ENCODE measurements around the gene CATSPER1. TPM values are rescaled to one million over a fixed set of nuclear protein-coding genes. Genes with fewer than 3 reads are reported as not detected.

The CATSPER1 gene
- total RNA-seq, 1 donor from 2014 or later = 0.54 TPM

DNA sequence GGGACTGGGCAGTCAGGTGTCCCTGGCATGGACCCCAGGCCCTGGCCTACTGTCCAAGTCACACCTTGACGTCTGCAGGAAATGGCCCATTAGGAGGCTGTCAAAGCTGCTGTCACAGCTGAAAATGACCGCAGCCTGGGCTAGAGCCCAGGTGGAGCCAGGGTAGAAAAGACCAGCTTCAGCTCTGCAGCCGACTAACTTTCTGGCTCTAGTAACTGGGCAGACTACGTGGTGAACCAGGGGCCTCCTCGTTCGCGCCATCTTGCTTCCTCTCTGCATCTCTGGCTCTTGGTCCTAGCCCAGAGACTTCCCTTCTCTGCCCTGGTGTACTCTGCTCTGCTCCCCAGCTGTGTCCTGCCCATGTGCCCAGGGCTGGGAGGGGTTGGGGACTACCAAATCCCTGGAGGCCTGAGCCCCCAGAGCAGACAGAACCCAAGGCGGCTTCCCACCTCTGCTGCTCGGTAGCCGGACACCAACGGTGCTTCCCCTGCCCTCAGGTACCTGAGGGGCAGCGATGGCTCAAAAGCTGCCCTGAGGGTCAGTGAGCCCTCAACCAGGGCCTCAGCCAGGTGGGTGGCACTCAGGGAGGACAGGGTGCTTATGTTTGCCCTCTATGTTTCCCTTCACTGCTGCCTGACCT lies 45.1 kb downstream of the CATSPER1 start:
- Mint-ChIP-seq H3K36me3 (ENCODE audit: unreplicated experiment) (peaks cover 20% of the 10 kb centered on the region), H3K4me1 (ENCODE audit: unreplicated experiment) (no peaks in the 10 kb centered on the region), H3K4me3 (ENCODE audit: unreplicated experiment) (no peak overlapping the region), H3K27me3 (ENCODE audit: unreplicated experiment) (no peaks in the 10 kb centered on the region), H3K9me3 (ENCODE audit: unreplicated experiment) (no peaks in the 10 kb centered on the region), H3K27ac (ENCODE audit: unreplicated experiment) (no peak overlapping the region)
- no peak for DNase-seq (ENCODE audit: extremely low spot score, unreplicated experiment)
- TF ChIP-seq, protein P1, sequence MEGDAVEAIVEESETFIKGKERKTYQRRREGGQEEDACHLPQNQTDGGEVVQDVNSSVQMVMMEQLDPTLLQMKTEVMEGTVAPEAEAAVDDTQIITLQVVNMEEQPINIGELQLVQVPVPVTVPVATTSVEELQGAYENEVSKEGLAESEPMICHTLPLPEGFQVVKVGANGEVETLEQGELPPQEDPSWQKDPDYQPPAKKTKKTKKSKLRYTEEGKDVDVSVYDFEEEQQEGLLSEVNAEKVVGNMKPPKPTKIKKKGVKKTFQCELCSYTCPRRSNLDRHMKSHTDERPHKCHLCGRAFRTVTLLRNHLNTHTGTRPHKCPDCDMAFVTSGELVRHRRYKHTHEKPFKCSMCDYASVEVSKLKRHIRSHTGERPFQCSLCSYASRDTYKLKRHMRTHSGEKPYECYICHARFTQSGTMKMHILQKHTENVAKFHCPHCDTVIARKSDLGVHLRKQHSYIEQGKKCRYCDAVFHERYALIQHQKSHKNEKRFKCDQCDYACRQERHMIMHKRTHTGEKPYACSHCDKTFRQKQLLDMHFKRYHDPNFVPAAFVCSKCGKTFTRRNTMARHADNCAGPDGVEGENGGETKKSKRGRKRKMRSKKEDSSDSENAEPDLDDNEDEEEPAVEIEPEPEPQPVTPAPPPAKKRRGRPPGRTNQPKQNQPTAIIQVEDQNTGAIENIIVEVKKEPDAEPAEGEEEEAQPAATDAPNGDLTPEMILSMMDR (IDR thresholded peaks at IDR 0.05) = no peak

- Mint-ChIP-seq H3K27ac (ENCODE audit: unreplicated experiment) (no peak overlapping the region), H3K9me3 (ENCODE audit: unreplicated experiment) (no peaks in the 10 kb centered on the region), H3K36me3 (ENCODE audit: unreplicated experiment) (peaks cover 28% of the 10 kb centered on the region), H3K4me3 (ENCODE audit: unreplicated experiment) (no peak overlapping the region), H3K4me1 (ENCODE audit: unreplicated experiment) (no peaks in the 10 kb centered on the region), H3K27me3 (ENCODE audit: unreplicated experiment) (no peaks in the 10 kb centered on the region)
- no peak for DNase-seq (ENCODE audit: extremely low spot score, unreplicated experiment)
- TF ChIP-seq, protein P1 (IDR thresholded peaks at IDR 0.05) = no peak
Measured at GRCh38 chr11:65979261-65979759, 47.0 kb downstream of the CATSPER1 start.

GRCh38 chr11:65978391-65979238 lies 47.7 kb downstream of the CATSPER1 start:
- Mint-ChIP-seq H3K36me3 (ENCODE audit: unreplicated experiment) (peaks cover 28% of the 10 kb centered on the region), H3K4me3 (ENCODE audit: unreplicated experiment) (no peak overlapping the region), H3K27ac (ENCODE audit: unreplicated experiment) (no peak overlapping the region), H3K4me1 (ENCODE audit: unreplicated experiment) (no peaks in the 10 kb centered on the region), H3K27me3 (ENCODE audit: unreplicated experiment) (no peaks in the 10 kb centered on the region), H3K9me3 (ENCODE audit: unreplicated experiment) (no peaks in the 10 kb centered on the region)
- DNase-seq (ENCODE audit: extremely low spot score, unreplicated experiment) = no peak
- TF ChIP-seq, protein P1 (IDR thresholded peaks at IDR 0.05) = no peak

GRCh38 chr11:65977621-65978390 lies 48.5 kb downstream of the CATSPER1 start:
- H3K27ac Mint-ChIP-seq (ENCODE audit: unreplicated experiment) = no peak overlapping the region
- no peaks in the 10 kb centered on the region for H3K9me3 Mint-ChIP-seq (ENCODE audit: unreplicated experiment)
- TF ChIP-seq, protein P1 (IDR thresholded peaks at IDR 0.05) = no peak
- H3K36me3 Mint-ChIP-seq (ENCODE audit: unreplicated experiment) = peaks cover 28% of the 10 kb centered on the region
- H3K4me3 Mint-ChIP-seq (ENCODE audit: unreplicated experiment) = no peak overlapping the region
- H3K4me1 Mint-ChIP-seq (ENCODE audit: unreplicated experiment) = no peaks in the 10 kb centered on the region
- H3K27me3 Mint-ChIP-seq (ENCODE audit: unreplicated experiment) = no peaks in the 10 kb centered on the region
- DNase-seq (ENCODE audit: extremely low spot score, unreplicated experiment) = no peak
